ENCODE results near the gene WDR5. TPM values are rescaled to one million over a fixed set of nuclear protein-coding genes. Genes with fewer than 3 reads are reported as not detected.

Gene WDR5
- total RNA-seq, 1 experiment from 2014 or later: 76.4 TPM

DNA sequence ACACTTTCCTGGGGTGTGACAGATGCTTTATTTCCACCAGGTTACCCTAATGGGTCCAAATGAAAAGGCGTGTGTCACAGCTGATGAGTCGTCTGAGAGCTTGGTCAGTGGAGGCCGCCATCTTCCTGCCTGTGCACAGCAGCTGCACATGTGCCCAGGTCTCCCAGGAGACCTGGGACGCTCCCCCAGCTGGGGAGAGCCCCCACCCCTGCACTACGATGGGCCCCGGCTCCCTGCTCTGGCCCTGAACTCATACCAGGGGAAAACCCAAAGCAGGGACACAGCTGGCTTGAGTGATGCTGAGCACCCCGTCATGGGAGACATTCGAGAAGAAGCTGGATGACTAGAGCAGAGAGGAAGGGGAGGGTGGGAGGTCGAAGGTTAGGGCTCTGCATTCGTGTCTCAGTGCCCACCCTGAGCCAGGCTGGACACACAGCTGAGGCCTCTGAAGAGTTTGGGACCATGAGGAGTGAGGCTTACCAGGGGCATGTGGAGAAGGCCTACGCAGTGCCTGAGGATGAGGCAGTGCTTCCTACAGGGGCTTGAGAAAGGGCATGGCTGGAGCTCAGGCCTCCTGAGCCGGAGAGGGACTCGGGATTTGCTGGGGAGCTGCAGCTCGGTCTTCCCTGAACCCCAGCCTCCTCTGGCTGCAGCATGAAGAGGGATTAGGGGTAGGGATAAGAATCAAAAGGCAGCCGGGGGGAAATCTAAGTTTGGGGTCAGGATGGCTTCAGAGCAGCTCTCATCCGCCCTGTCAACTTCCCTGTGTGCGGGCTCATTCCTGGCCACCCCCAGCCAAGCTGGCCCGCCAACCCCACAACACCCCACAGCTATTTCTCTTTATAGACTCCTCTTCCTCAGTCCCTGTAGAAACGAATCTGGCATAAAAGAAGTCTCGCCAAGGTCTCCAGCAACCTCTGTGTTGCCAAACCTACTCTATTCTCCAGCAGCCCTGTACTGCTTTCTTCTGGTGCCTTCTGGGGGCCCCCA lies 70.7 kb downstream of the WDR5 start:
- no peaks in the 10 kb centered on the region for H3K27me3 ChIP-seq (replicated peaks; ENCODE audit: insufficient read depth, low read depth, low read length, poor library complexity)
- TF ChIP-seq, protein P1, sequence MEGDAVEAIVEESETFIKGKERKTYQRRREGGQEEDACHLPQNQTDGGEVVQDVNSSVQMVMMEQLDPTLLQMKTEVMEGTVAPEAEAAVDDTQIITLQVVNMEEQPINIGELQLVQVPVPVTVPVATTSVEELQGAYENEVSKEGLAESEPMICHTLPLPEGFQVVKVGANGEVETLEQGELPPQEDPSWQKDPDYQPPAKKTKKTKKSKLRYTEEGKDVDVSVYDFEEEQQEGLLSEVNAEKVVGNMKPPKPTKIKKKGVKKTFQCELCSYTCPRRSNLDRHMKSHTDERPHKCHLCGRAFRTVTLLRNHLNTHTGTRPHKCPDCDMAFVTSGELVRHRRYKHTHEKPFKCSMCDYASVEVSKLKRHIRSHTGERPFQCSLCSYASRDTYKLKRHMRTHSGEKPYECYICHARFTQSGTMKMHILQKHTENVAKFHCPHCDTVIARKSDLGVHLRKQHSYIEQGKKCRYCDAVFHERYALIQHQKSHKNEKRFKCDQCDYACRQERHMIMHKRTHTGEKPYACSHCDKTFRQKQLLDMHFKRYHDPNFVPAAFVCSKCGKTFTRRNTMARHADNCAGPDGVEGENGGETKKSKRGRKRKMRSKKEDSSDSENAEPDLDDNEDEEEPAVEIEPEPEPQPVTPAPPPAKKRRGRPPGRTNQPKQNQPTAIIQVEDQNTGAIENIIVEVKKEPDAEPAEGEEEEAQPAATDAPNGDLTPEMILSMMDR (conservative IDR thresholded peaks at IDR 0.05; ENCODE audit: low read depth, low read length): no peak
- TF ChIP-seq EZH2 (IDR thresholded peaks at IDR 0.05; ENCODE audit: borderline replicate concordance, low read depth, low read length, poor library complexity, severe bottlenecking): no peak
- BruUV-seq (replicated peaks): no TSS peak
- no peak for DNase-seq (ENCODE audit: low spot score)
- H3K4me3 ChIP-seq (ENCODE audit: low read depth, low read length, poor library complexity, severe bottlenecking): no peak overlapping the region
- peaks cover 15% of the 10 kb centered on the region for H3K4me1 ChIP-seq (ENCODE audit: insufficient read depth, low read length, poor library complexity, severe bottlenecking)
- ChIA-PET CTCF (interaction anchor here (0.9 kb wide), 1 partner anchor 36 kb away, joined by 3 read pairs; no protein-coding TSS in a partner anchor), POLR2A (ENCODE audit: low non-redundant PET) (no interaction called here)
- H3K36me3 ChIP-seq (ENCODE audit: insufficient read depth, low read length, poor library complexity, severe bottlenecking): no peaks in the 10 kb centered on the region
- intact Hi-C loops (cut with micrococcal nuclease; ENCODE audit: unreplicated experiment): no loop called here
- H3K27ac ChIP-seq (ENCODE audit: low read depth, low read length, poor library complexity, severe bottlenecking): no peak overlapping the region
- H3K9me3 ChIP-seq (ENCODE audit: low read depth, low read length, poor library complexity, severe bottlenecking): no peaks in the 10 kb centered on the region

DNA sequence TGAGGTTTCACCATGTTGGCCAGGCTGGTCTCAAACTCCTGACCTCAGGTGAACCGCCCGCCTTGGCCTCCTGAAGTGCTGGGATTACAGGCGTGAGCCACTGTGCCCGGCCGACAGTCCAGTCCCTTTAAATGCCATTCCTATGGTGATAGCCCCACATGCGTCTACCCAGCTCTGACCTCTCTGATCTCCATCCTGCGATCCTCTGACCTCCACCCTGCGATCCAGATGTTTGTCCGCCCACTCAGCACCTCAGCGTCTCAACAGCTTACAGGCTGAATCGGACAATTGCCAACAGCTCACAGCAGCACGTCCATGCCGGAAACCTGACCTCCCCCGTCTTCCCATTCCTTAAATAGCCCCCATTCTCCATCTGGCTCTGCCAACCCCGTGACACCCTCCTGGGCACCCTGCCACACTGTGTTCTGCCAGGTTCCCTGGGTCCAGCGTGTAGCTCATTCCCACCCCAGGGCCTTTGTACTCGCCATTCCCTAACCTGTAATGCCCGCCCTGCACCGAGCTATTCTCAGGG lies 72.5 kb downstream of the WDR5 start:
- peaks cover 15% of the 10 kb centered on the region for H3K4me1 ChIP-seq (ENCODE audit: insufficient read depth, low read length, poor library complexity, severe bottlenecking)

DNA sequence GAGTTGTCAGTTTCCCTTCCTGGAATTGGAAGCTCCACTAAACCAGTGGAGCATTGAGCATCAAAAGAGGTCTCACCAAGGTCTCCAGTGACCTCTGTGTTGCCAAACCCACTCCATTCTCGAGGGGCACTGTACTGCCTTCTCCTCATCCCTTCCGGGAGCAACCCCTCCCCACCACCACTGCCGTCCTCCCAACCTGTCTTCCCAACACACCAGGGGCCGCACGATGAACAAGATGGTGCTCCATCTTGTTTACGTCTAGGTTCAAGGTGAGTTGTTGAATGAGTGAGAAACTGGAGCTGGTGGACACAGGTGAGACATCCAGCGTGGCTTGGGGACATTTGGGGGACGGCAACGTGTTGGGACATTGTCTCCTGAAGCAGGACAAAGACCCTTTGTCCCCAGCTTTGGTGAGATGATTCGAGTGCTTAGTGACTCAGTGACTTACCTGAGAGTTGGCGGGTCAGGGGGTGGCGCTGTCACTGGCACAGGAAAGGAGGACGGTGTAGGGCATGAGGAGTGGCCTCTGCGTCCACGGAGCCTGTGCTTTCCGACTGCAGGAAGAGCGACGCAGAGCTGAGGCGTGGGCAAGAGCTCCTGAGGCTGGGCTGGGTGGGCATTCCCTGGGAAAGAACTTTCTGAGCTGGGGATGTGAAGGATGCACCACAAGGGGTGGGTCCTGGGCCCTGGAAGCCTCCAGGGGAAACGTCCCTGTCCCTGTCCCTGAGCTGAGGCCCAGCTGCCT lies 73.3 kb downstream of the WDR5 start:
- POLR2A ChIA-PET (ENCODE audit: low non-redundant PET): no interaction called here
- Histone ChIP-seq H3K27ac (ENCODE audit: low read depth, low read length, poor library complexity, severe bottlenecking) (no peak overlapping the region), H3K4me3 (ENCODE audit: low read depth, low read length, poor library complexity, severe bottlenecking) (no peak overlapping the region), H3K27me3 (replicated peaks; ENCODE audit: insufficient read depth, low read depth, low read length, poor library complexity) (no peaks in the 10 kb centered on the region), H3K4me1 (ENCODE audit: insufficient read depth, low read length, poor library complexity, severe bottlenecking) (peaks cover 15% of the 10 kb centered on the region), H3K36me3 (ENCODE audit: insufficient read depth, low read length, poor library complexity, severe bottlenecking) (no peaks in the 10 kb centered on the region), H3K9me3 (ENCODE audit: low read depth, low read length, poor library complexity, severe bottlenecking) (no peaks in the 10 kb centered on the region)
- no TSS peak for BruUV-seq (replicated peaks)
- CTCF ChIA-PET: no interaction called here
- intact Hi-C loops (cut with micrococcal nuclease; ENCODE audit: unreplicated experiment): no loop called here
- DNase-seq (ENCODE audit: low spot score): no peak
- no peak for TF ChIP-seq EZH2 (IDR thresholded peaks at IDR 0.05; ENCODE audit: borderline replicate concordance, low read depth, low read length, poor library complexity, severe bottlenecking)
- TF ChIP-seq, protein P1 (conservative IDR thresholded peaks at IDR 0.05; ENCODE audit: low read depth, low read length): no peak

More for the DNA sequence above, 72.5 kb downstream of the WDR5 start:
- no peak for DNase-seq (ENCODE audit: low spot score)
- H3K27ac ChIP-seq (ENCODE audit: low read depth, low read length, poor library complexity, severe bottlenecking): no peak overlapping the region
- H3K27me3 ChIP-seq (replicated peaks; ENCODE audit: insufficient read depth, low read depth, low read length, poor library complexity): no peaks in the 10 kb centered on the region
- intact Hi-C loops (cut with micrococcal nuclease; ENCODE audit: unreplicated experiment): no loop called here
- H3K36me3 ChIP-seq (ENCODE audit: insufficient read depth, low read length, poor library complexity, severe bottlenecking): no peaks in the 10 kb centered on the region
- TF ChIP-seq, protein P1 (conservative IDR thresholded peaks at IDR 0.05; ENCODE audit: low read depth, low read length): no peak
- TF ChIP-seq EZH2 (IDR thresholded peaks at IDR 0.05; ENCODE audit: borderline replicate concordance, low read depth, low read length, poor library complexity, severe bottlenecking): no peak
- POLR2A ChIA-PET (ENCODE audit: low non-redundant PET): no interaction called here
- H3K9me3 ChIP-seq (ENCODE audit: low read depth, low read length, poor library complexity, severe bottlenecking): no peaks in the 10 kb centered on the region
- H3K4me3 ChIP-seq (ENCODE audit: low read depth, low read length, poor library complexity, severe bottlenecking): no peak overlapping the region
- BruUV-seq (replicated peaks): no TSS peak
- CTCF ChIA-PET: no interaction called here

Measured in A673 (cell line).